ENCODE results near the gene ZNF503.

Gene ZNF503

GRCh38 chr10:75350791-75351190, 50.8 kb downstream of the ZNF503 start:
- no peak for DNase-seq (ENCODE audit: low read depth)
- no peak for TF ChIP-seq CTCF (IDR thresholded peaks at IDR 0.05; ENCODE audit: low read depth, low read length, missing control alignments)
- H3K4me3 ChIP-seq (ENCODE audit: low read depth, low read length), result no peak overlapping the region
